A549 (cell line): ENCODE measurements around the gene CRYBG2.

Experiments
- CEBPB ChIP-seq, 2 experiments: fragments of >200 bp in 1 of 2; sonication (Bioruptor Twin) in 1 of 2; formaldehyde crosslinking in 1 of 2; IDR thresholded peaks; 2 replicates each; pipeline ENCODE4 v1.6.1; 2012 to 2016
- CHD2 ChIP-seq: fragments of 150-350 bp; IDR thresholded peaks from 2 replicates; pipeline ENCODE4 v1.6.1; 2014; ENCODE audit warnings: low read length; ENCODE audit not compliant: partially characterized antibody
- CHD4 ChIP-seq: fragments of 200-600 bp; sonication (generic); IDR thresholded peaks from 2 replicates; pipeline ENCODE4 v1.6.1; 2016; ENCODE audit warnings: antibody characterized with exemption, mild to moderate bottlenecking, borderline replicate concordance
- EP300 ChIP-seq, 2 experiments: fragments of >200 bp; sonication (Bioruptor Twin); formaldehyde crosslinking; IDR thresholded peaks; 2 replicates in 1 of 2; 3 replicates in 1 of 2; pipeline ENCODE4 v1.6.1; 2016 to 2017
- FOXS1 ChIP-seq: fragments of 250-450 bp; sonication (Bioruptor Pico); IDR thresholded peaks from 2 replicates; pipeline ENCODE4 v1.5.0; 2020; ENCODE audit warnings: mild to moderate bottlenecking, moderate library complexity
- HOXA7 ChIP-seq: fragments of 250-450 bp; sonication (Bioruptor Pico); IDR thresholded peaks from 2 replicates; pipeline ENCODE4 v1.5.0; 2020; ENCODE audit warnings: mild to moderate bottlenecking, moderate library complexity
- MAFK ChIP-seq: fragments of 450-650 bp; IDR thresholded peaks from 2 replicates; pipeline ENCODE4 v1.6.1; 2014; ENCODE audit not compliant: partially characterized antibody
- POLR2A ChIP-seq: IDR thresholded peaks from 2 replicates; pipeline ENCODE4 v1.6.1; 2012; ENCODE audit warnings: mild to moderate bottlenecking, low read length
- RFX5 ChIP-seq: fragments of 450-650 bp; IDR thresholded peaks from 2 replicates; pipeline ENCODE4 v1.7.1; 2014; ENCODE audit warnings: antibody characterized with exemption, mild to moderate bottlenecking, moderate library complexity
- SREBF2 ChIP-seq: fragments of 450-650 bp; IDR thresholded peaks from 2 replicates; pipeline ENCODE4 v1.6.1; 2014; ENCODE audit warnings: mild to moderate bottlenecking, moderate library complexity
- ZFP36 ChIP-seq: fragments of 450-650 bp; IDR thresholded peaks from 2 replicates; pipeline ENCODE4 v1.6.1; 2014; ENCODE audit warnings: borderline replicate concordance; ENCODE audit not compliant: partially characterized antibody
- TF ChIP-seq, protein P1 (sequence below): fragments of >200 bp; sonication (Bioruptor Twin); formaldehyde crosslinking; IDR thresholded peaks from 3 replicates; pipeline ENCODE4 v1.5.1; 2016
- TF ChIP-seq, protein P2 (sequence below): IDR thresholded peaks from 2 replicates; pipeline ENCODE4 v1.6.1; 2012; ENCODE audit warnings: low read depth, borderline replicate concordance
- TF ChIP-seq, protein P3 (sequence below): IDR thresholded peaks from 2 replicates; pipeline ENCODE4 v1.6.1; 2012

DNA sequence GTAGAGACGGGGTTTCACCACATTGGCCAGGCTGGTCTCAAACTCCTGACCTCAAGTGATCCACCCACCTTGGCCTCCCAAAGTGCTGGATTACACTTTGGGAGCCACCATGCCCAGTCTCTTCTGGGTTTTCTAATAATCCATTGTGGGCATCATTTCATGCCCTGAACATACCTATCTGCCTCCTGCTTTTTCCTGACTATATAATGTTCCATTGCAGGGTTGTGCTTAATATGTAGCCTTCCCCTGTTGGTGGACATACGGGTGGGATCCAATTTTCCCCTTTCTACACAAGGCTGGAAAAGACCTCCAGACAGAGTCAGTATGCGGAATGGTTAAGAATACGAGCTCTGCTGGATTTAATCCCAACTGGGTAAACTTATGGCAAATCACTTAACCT lies 22.1 kb upstream of the CRYBG2 start:
- TF ChIP-seq, protein P1, sequence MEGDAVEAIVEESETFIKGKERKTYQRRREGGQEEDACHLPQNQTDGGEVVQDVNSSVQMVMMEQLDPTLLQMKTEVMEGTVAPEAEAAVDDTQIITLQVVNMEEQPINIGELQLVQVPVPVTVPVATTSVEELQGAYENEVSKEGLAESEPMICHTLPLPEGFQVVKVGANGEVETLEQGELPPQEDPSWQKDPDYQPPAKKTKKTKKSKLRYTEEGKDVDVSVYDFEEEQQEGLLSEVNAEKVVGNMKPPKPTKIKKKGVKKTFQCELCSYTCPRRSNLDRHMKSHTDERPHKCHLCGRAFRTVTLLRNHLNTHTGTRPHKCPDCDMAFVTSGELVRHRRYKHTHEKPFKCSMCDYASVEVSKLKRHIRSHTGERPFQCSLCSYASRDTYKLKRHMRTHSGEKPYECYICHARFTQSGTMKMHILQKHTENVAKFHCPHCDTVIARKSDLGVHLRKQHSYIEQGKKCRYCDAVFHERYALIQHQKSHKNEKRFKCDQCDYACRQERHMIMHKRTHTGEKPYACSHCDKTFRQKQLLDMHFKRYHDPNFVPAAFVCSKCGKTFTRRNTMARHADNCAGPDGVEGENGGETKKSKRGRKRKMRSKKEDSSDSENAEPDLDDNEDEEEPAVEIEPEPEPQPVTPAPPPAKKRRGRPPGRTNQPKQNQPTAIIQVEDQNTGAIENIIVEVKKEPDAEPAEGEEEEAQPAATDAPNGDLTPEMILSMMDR: no peak
- TF ChIP-seq RFX5 (no peak), MAFK (no peak), CHD4 (no peak), CEBPB (IDR thresholded peaks at IDR 0.05) (no peak), EP300 (IDR thresholded peaks at IDR 0.05) (no peak), SREBF2 (no peak), FOXS1 (CRISPR knock-in tag) (no peak), CHD2 (no peak), ZFP36 (no peak), POLR2A (no peak), HOXA7 (CRISPR knock-in tag) (no peak)
- TF ChIP-seq, protein P2, sequence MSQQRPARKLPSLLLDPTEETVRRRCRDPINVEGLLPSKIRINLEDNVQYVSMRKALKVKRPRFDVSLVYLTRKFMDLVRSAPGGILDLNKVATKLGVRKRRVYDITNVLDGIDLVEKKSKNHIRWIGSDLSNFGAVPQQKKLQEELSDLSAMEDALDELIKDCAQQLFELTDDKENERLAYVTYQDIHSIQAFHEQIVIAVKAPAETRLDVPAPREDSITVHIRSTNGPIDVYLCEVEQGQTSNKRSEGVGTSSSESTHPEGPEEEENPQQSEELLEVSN: no peak
- TF ChIP-seq, protein P3, sequence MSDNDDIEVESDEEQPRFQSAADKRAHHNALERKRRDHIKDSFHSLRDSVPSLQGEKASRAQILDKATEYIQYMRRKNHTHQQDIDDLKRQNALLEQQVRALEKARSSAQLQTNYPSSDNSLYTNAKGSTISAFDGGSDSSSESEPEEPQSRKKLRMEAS: no peak
